K562 (cell line): Measurements from ENCODE around the gene GABRA6. TPM values are rescaled to one million over a fixed set of nuclear protein-coding genes. Genes with fewer than 3 reads are reported as not detected.

ENCODE experiments used
- ATAC-seq: fragments of 200-7000 bp; cut with Tn5 transposase; 3 replicates; pipeline ENCODE4 v1.9.1; 2020; ENCODE audit warnings: moderate library complexity
- BruUV-seq: library from RNA; stranded (reverse); fragments of 400-500 nt; replicated peaks from 2 replicates; lab custom pipeline; 2021; lab: Mats Ljungman, UMichigan
- CTCF ChIA-PET: fragments of 300-600 bp; formaldehyde crosslinking; extraction: SDS; loops from one replicate; lab custom pipeline; 2021; ENCODE audit warnings: low intra/inter-chr PET ratio; lab: Yijun Ruan, JAX
- POLR2A ChIA-PET: fragments of 300-600, 350-650 bp; sonication (Branson Sonifier 250); formaldehyde crosslinking; extraction: SDS; loops from one replicate; lab custom pipeline; 2021; ENCODE audit warnings: antibody characterized with exemption, inconsistent platforms; lab: Yijun Ruan, JAX
- DNase-seq, 4 experiments: peaks; one replicate each; pipeline versions ENCODE4 v3.0.0 to v3.0.0-alpha.2; 2011 to 2018; ENCODE audit warnings: low spot score in 3 of 4, mixed read lengths in 3 of 4; ENCODE audit errors: extremely low read depth in 1 of 4
- FAIRE-seq: peaks from 2 replicates; lab custom pipeline; 2011; peaks lifted over from hg19 to GRCh38; lab: Jason Lieb, UNC
- H2AFZ ChIP-seq: 2 replicates; pipeline ENCODE4 v1.6.0; 2011; ENCODE audit warnings: low read depth, low read length, control low read depth, inconsistent platforms
- H3K27ac ChIP-seq: fragments of 200-600 bp; 3 replicates; pipeline ENCODE4 v1.8.0; 2011; ENCODE audit warnings: low read depth, mild to moderate bottlenecking, control low read depth, inconsistent platforms, low read length, moderate library complexity, mixed read lengths; ENCODE audit errors: extremely low read depth
- H3K27me3 ChIP-seq, 2 experiments: fragments of 300-600 bp in 1 of 2; 2 replicates in 1 of 2; 3 replicates in 1 of 2; pipeline versions ENCODE4 v1.6.0 to v1.8.0; 2011; ENCODE audit warnings: inconsistent platforms in 2 of 2, low read length in 2 of 2, mild to moderate bottlenecking in 1 of 2, mixed read lengths in 1 of 2, moderate library complexity in 1 of 2; ENCODE audit not compliant: control insufficient read depth in 2 of 2, insufficient read depth in 2 of 2
- H3K36me3 ChIP-seq: fragments of 300-600 bp; 3 replicates; pipeline ENCODE4 v1.8.0; 2011; ENCODE audit warnings: mild to moderate bottlenecking, low read length, inconsistent platforms; ENCODE audit not compliant: control insufficient read depth, insufficient read depth
- H3K4me1 ChIP-seq, 2 experiments: fragments of 200-600 bp in 1 of 2; replicated peaks in 1 of 2; 2 replicates in 1 of 2; 3 replicates in 1 of 2; pipeline versions ENCODE4 v1.5.1 to v1.8.0; 2011; ENCODE audit warnings: inconsistent platforms in 2 of 2, low read length in 2 of 2, mild to moderate bottlenecking in 1 of 2, mixed read lengths in 1 of 2, moderate library complexity in 1 of 2; ENCODE audit not compliant: control insufficient read depth in 2 of 2, insufficient read depth in 2 of 2
- H3K4me2 ChIP-seq: 2 replicates; pipeline ENCODE4 v1.6.1; 2011; ENCODE audit warnings: low read length, control low read depth, inconsistent platforms, mixed read lengths; ENCODE audit not compliant: insufficient read depth
- H3K4me3 ChIP-seq: fragments of 200-600 bp; sonication (generic), shearing (Covaris generic); 2 replicates; pipeline ENCODE4 v1.5.1; 2016; ENCODE audit warnings: control low read depth, inconsistent platforms
- H3K79me2 ChIP-seq: fragments of 200-600 bp; 3 replicates; pipeline ENCODE4 v1.8.0; 2011; ENCODE audit warnings: low read length, inconsistent platforms; ENCODE audit not compliant: control insufficient read depth, insufficient read depth
- H3K9ac ChIP-seq, 2 experiments: 2 replicates each; pipeline versions ENCODE4 v1.6.0 to v1.6.1; 2011; ENCODE audit warnings: low read depth in 2 of 2, low read length in 2 of 2, control low read depth in 1 of 2, inconsistent platforms in 1 of 2, mild to moderate bottlenecking in 1 of 2, mixed read lengths in 1 of 2; ENCODE audit not compliant: insufficient read depth in 1 of 2
- H3K9me1 ChIP-seq: one replicate; pipeline ENCODE4 v1.6.0; 2011; ENCODE audit warnings: inconsistent platforms, mild to moderate bottlenecking, low read length, moderate library complexity; ENCODE audit not compliant: control insufficient read depth, insufficient read depth
- H3K9me3 ChIP-seq: replicated peaks from 2 replicates; pipeline ENCODE4 v1.5.1; 2011; ENCODE audit warnings: low read depth, low read length, inconsistent platforms; ENCODE audit not compliant: control insufficient read depth, insufficient read depth
- H4K20me1 ChIP-seq: replicated peaks from 2 replicates; pipeline ENCODE4 v1.6.1; 2011; ENCODE audit warnings: low read length, inconsistent platforms, mixed read lengths; ENCODE audit not compliant: control insufficient read depth, insufficient read depth
- CBFA2T3 ChIP-seq: fragments of 450-650 bp; IDR thresholded peaks from 2 replicates; pipeline ENCODE4 v1.6.1; 2017
- DNMT1 ChIP-seq: fragments of 450-650 bp; IDR thresholded peaks from 2 replicates; pipeline ENCODE4 v1.6.1; 2016; ENCODE audit warnings: antibody characterized with exemption, mild to moderate bottlenecking
- EZH2 ChIP-seq: IDR thresholded peaks from 2 replicates; pipeline ENCODE4 v1.6.1; 2012; ENCODE audit warnings: low read depth, mild to moderate bottlenecking, inconsistent platforms, low read length, borderline replicate concordance
- GABPA ChIP-seq: fragments of 200-800 bp; sonication (Bioruptor generic); conservative IDR thresholded peaks from 2 replicates; pipeline ENCODE4 v1.6.1; 2016; ENCODE audit warnings: low read depth, missing genetic modification characterization, missing compliant biosample characterization
- HCFC1 ChIP-seq: IDR thresholded peaks from 2 replicates; pipeline ENCODE4 v1.6.1; 2012; ENCODE audit warnings: low read depth, low read length, improper control_type of control experiment
- HMG20A ChIP-seq: fragments of 450-650 bp; formaldehyde crosslinking; conservative IDR thresholded peaks from 2 replicates; pipeline ENCODE4 v1.4.0; 2020; ENCODE audit warnings: mild to moderate bottlenecking, mixed read lengths
- JUN ChIP-seq, 2 experiments: sonication (generic) in 1 of 2; formaldehyde crosslinking in 1 of 2; IDR thresholded peaks; 2 replicates each; pipeline versions ENCODE4 v1.6.1 to v1.8.0; 2012 to 2022; ENCODE audit warnings: borderline replicate concordance in 2 of 2, mild to moderate bottlenecking in 2 of 2, improper control_type of control experiment in 1 of 2, low read depth in 1 of 2, low read length in 1 of 2, missing genetic modification reagents in 1 of 2
- KLF1 ChIP-seq: fragments of 450-650 bp; IDR thresholded peaks from 2 replicates; pipeline ENCODE4 v1.6.1; 2016; ENCODE audit warnings: missing genetic modification characterization, missing compliant biosample characterization
- L3MBTL2 ChIP-seq: fragments of 450-650 bp; IDR thresholded peaks from 2 replicates; pipeline ENCODE4 v1.6.1; 2016; ENCODE audit warnings: mild to moderate bottlenecking, moderate library complexity
- NR4A1 ChIP-seq, 2 experiments: fragments of 250-450 bp in 1 of 2; fragments of 450-650 bp in 1 of 2; sonication (Bioruptor Pico) in 1 of 2; IDR thresholded peaks; 2 replicates each; pipeline versions ENCODE4 v1.4.0 to v1.6.1; 2016 to 2020; ENCODE audit warnings: mild to moderate bottlenecking in 2 of 2, missing compliant biosample characterization in 1 of 2, missing genetic modification characterization in 1 of 2, moderate library complexity in 1 of 2
- STAG1 ChIP-seq: sonication (generic); formaldehyde crosslinking; IDR thresholded peaks from 2 replicates; pipeline ENCODE4 v1.5.0; 2020; ENCODE audit warnings: missing genetic modification reagents, borderline replicate concordance
- STAT5A ChIP-seq: IDR thresholded peaks from 2 replicates; pipeline ENCODE4 v1.6.1; 2012; ENCODE audit warnings: low read length, inconsistent platforms, borderline replicate concordance
- ZBTB8A ChIP-seq: fragments of 450-650 bp; IDR thresholded peaks from 2 replicates; pipeline ENCODE4 v1.6.1; 2018; ENCODE audit warnings: mild to moderate bottlenecking, moderate library complexity; ENCODE audit not compliant: partially characterized antibody
- ZNF212 ChIP-seq: fragments of 450-650 bp; formaldehyde crosslinking; IDR thresholded peaks from 2 replicates; pipeline ENCODE4 v1.4.0; 2020; ENCODE audit warnings: mild to moderate bottlenecking
- ZNF699 ChIP-seq: fragments of 250-450 bp; sonication (Bioruptor Pico); IDR thresholded peaks from 2 replicates; pipeline ENCODE4 v1.8.0; 2021; ENCODE audit warnings: mild to moderate bottlenecking, moderate library complexity; ENCODE audit not compliant: insufficient replicate concordance
- WGBS: fragments of 100-300 bp; shearing (Covaris generic); methylation state at CpG from one replicate; pipeline ENCODE4 v1.1.6; 2016; ENCODE audit warnings: low coverage, mixed read lengths; ENCODE audit not compliant: insufficient coverage; ENCODE audit errors: missing lambda C conversion rate; 5-methylcytosine and 5-hydroxymethylcytosine counted together
- in situ Hi-C: fragments of 300-500 bp; cut with MboI; formaldehyde crosslinking; loops from 4 replicates; pipeline ENCODE4 v1.15.0; 2018; ENCODE audit warnings: inconsistent platforms, mixed read lengths
- intact Hi-C: fragments of 100-400 bp; cut with micrococcal nuclease; formaldehyde crosslinking; loops from 2 replicates; pipeline ENCODE4 v1.14.2; 2022
- polyA plus RNA-seq, 8 experiments: library from polyadenylated mRNA; depleted of rRNA in 4 of 8; stranded (reverse) in 5 of 8; unstranded in 3 of 8; fragments of >200 nt; fragmentation: Nextera tagmentation in 2 of 8; fragmentation: Illumina TruSeq in 1 of 8; extraction: Ambion mirVana in 2 of 8; extraction: Trizol in 1 of 8; gene quantifications; 2 replicates each; pipeline versions ENCODE4 v1.2.1 to v1.2.3, GENCODE V29; 2011 to 2014; ENCODE audit warnings: inconsistent platforms in 1 of 8, missing spikeins in 1 of 8
- total RNA-seq, 7 experiments: library from RNA; depleted of rRNA in 6 of 7; stranded (reverse); fragments of >200 nt in 6 of 7; fragmentation: Illumina TruSeq in 2 of 7; extraction: Trizol in 2 of 7; gene quantifications; 2 replicates each; pipeline versions ENCODE4 v1.2.1 to v1.2.3, GENCODE V29; 2011 to 2021; ENCODE audit warnings: low replicate concordance in 1 of 7
- TF ChIP-seq, protein P1 (sequence below): fragments of 250-450 bp; sonication (Bioruptor Pico); IDR thresholded peaks from 2 replicates; pipeline ENCODE4 v1.4.0; 2020
- TF ChIP-seq, protein P2 (sequence below), 2 experiments: fragments of 450-650 bp; conservative IDR thresholded peaks; 2 replicates each; pipeline ENCODE4 v1.6.1; 2017; ENCODE audit warnings: mild to moderate bottlenecking in 2 of 2, moderate library complexity in 2 of 2

Gene GABRA6
- total and polyA plus RNA-seq, 9 of the 15 experiments (the other 6 are each of a cell fraction or from before 2014, with no cell fraction given), result not detected

DNA sequence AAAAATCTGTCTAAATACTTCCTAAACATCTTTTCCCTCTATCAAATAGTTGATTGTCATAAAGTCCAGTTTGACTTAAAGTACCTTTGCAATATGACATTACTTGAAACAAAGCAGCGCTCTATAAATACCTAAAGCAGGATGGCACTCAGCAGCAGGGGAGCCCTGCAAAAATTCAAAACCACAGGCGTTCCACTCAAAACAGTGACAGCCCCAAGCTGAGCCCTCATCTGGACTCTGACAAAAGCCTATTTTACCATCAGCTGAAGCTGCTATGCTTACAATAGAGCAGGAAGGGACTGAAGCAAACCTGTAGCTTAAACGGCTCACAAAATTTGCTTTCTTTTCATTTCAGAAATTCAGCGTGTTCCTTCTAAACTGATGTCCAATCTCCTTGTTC, 11.5 kb downstream of the GABRA6 start:
- no peak overlapping the region for H3K4me3 ChIP-seq
- H3K27me3 ChIP-seq, result no peaks in the 10 kb centered on the region
- ChIA-PET CTCF (no interaction called here), POLR2A (no interaction called here)
- no peaks in the 10 kb centered on the region for H3K36me3 ChIP-seq
- no TSS peak for BruUV-seq
- H2AFZ ChIP-seq, result no peak overlapping the region
- ATAC-seq, result no peak
- H3K79me2 ChIP-seq, result no peaks in the 10 kb centered on the region
- DNase-seq, result no peak
- H3K27ac ChIP-seq, result no peak overlapping the region
- in situ Hi-C loops (no loop called here), intact Hi-C loops (no loop called here)
- H3K4me2 ChIP-seq, result no peak overlapping the region
- H3K9me1 ChIP-seq, result no peaks in the 10 kb centered on the region
- H3K4me1 ChIP-seq, result no peaks in the 10 kb centered on the region
- FAIRE-seq, result no peak
- H4K20me1 ChIP-seq, result no peaks in the 10 kb centered on the region
- 0% methylated on average over 4 of the region's 4 CpGs for WGBS
- H3K9me3 ChIP-seq, result 0 out of 2 replicates have a peak, but pooled peaks cover 1% of the 10 kb centered on the region
- no peak overlapping the region for H3K9ac ChIP-seq
- TF ChIP-seq DNMT1 (no peak), ZNF212 (CRISPR knock-in tag) (no peak), NR4A1 (CRISPR knock-in tag; IDR thresholded peaks at IDR 0.05) (no peak), NR4A1 (tag; IDR thresholded peaks at IDR 0.05) (no peak), EZH2 (no peak), L3MBTL2 (no peak), ZNF699 (CRISPR knock-in tag) (no peak), HMG20A (CRISPR knock-in tag) (no peak), HCFC1 (no peak), STAT5A (no peak), CBFA2T3 (no peak), ZBTB8A (no peak), KLF1 (tag) (no peak), JUN (IDR thresholded peaks at IDR 0.05; ENCODE audit: borderline replicate concordance, low read depth, low read length) (no peak), JUN (CRISPR knock-in tag; IDR thresholded peaks at IDR 0.05; ENCODE audit: borderline replicate concordance) (no peak), GABPA (tag) (no peak), STAG1 (no peak)
- TF ChIP-seq, protein P1, sequence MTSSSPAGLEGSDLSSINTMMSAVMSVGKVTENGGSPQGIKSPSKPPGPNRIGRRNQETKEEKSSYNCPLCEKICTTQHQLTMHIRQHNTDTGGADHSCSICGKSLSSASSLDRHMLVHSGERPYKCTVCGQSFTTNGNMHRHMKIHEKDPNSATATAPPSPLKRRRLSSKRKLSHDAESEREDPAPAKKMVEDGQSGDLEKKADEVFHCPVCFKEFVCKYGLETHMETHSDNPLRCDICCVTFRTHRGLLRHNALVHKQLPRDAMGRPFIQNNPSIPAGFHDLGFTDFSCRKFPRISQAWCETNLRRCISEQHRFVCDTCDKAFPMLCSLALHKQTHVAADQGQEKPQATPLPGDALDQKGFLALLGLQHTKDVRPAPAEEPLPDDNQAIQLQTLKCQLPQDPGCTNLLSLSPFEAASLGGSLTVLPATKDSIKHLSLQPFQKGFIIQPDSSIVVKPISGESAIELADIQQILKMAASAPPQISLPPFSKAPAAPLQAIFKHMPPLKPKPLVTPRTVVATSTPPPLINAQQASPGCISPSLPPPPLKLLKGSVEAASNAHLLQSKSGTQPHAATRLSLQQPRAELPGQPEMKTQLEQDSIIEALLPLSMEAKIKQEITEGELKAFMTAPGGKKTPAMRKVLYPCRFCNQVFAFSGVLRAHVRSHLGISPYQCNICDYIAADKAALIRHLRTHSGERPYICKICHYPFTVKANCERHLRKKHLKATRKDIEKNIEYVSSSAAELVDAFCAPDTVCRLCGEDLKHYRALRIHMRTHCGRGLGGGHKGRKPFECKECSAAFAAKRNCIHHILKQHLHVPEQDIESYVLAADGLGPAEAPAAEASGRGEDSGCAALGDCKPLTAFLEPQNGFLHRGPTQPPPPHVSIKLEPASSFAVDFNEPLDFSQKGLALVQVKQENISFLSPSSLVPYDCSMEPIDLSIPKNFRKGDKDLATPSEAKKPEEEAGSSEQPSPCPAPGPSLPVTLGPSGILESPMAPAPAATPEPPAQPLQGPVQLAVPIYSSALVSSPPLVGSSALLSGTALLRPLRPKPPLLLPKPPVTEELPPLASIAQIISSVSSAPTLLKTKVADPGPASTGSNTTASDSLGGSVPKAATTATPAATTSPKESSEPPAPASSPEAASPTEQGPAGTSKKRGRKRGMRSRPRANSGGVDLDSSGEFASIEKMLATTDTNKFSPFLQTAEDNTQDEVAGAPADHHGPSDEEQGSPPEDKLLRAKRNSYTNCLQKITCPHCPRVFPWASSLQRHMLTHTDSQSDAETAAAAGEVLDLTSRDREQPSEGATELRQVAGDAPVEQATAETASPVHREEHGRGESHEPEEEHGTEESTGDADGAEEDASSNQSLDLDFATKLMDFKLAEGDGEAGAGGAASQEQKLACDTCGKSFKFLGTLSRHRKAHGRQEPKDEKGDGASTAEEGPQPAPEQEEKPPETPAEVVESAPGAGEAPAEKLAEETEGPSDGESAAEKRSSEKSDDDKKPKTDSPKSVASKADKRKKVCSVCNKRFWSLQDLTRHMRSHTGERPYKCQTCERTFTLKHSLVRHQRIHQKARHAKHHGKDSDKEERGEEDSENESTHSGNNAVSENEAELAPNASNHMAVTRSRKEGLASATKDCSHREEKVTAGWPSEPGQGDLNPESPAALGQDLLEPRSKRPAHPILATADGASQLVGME (CRISPR knock-in tag), result no peak
- TF ChIP-seq, protein P2, sequence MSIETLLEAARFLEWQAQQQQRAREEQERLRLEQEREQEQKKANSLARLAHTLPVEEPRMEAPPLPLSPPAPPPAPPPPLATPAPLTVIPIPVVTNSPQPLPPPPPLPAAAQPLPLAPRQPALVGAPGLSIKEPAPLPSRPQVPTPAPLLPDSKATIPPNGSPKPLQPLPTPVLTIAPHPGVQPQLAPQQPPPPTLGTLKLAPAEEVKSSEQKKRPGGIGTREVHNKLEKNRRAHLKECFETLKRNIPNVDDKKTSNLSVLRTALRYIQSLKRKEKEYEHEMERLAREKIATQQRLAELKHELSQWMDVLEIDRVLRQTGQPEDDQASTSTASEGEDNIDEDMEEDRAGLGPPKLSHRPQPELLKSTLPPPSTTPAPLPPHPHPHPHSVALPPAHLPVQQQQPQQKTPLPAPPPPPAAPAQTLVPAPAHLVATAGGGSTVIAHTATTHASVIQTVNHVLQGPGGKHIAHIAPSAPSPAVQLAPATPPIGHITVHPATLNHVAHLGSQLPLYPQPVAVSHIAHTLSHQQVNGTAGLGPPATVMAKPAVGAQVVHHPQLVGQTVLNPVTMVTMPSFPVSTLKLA (conservative IDR thresholded peaks at IDR 0.05), result no peak
